Astrocyte (in vitro differentiated cells and primary cell): ENCODE measurements around the gene LATS2. TPM values are rescaled to one million over a fixed set of nuclear protein-coding genes. Genes with fewer than 3 reads are reported as not detected.
A peak's percentile ranks its signal among the peaks of the same experiment; 100 is the strongest.

Experiments used
- DNase-seq: peaks from one replicate; pipeline ENCODE4 v3.0.0-alpha.2; 2010; ENCODE audit warnings: low read depth
- FAIRE-seq: peaks from 2 replicates; lab custom pipeline; 2011; peaks lifted over from hg19 to GRCh38; lab: Jason Lieb, UNC
- H2AFZ ChIP-seq: 2 replicates; pipeline ENCODE4 v1.6.0; 2012; ENCODE audit warnings: low read depth, low read length, inconsistent platforms
- H3K27ac ChIP-seq: 2 replicates; pipeline ENCODE4 v1.5.1; 2011; ENCODE audit warnings: low read depth, low read length, inconsistent platforms
- H3K27me3 ChIP-seq: 2 replicates; pipeline ENCODE4 v1.6.0; 2011; ENCODE audit warnings: low read length, inconsistent platforms; ENCODE audit not compliant: insufficient read depth
- H3K36me3 ChIP-seq: 2 replicates; pipeline ENCODE4 v1.5.1; 2011; ENCODE audit warnings: low read length, inconsistent platforms; ENCODE audit not compliant: insufficient read depth
- H3K4me1 ChIP-seq: 2 replicates; pipeline ENCODE4 v1.5.1; 2011; ENCODE audit warnings: low read length, inconsistent platforms; ENCODE audit not compliant: insufficient read depth
- H3K4me2 ChIP-seq: 2 replicates; pipeline ENCODE4 v1.6.0; 2012; ENCODE audit warnings: low read length, inconsistent platforms
- H3K4me3 ChIP-seq: 2 replicates; pipeline ENCODE4 v1.5.1; 2011; ENCODE audit warnings: low read depth, mild to moderate bottlenecking, low read length, inconsistent platforms; ENCODE audit not compliant: insufficient read depth
- H3K79me2 ChIP-seq: 2 replicates; pipeline ENCODE4 v1.6.0; 2012; ENCODE audit warnings: mild to moderate bottlenecking, low read length, inconsistent platforms; ENCODE audit not compliant: insufficient read depth
- H3K9ac ChIP-seq: 2 replicates; pipeline ENCODE4 v1.6.0; 2012; ENCODE audit warnings: mild to moderate bottlenecking, low read length, inconsistent platforms
- H3K9me3 ChIP-seq: 2 replicates; pipeline ENCODE4 v1.5.1; 2012; ENCODE audit warnings: low read depth, mild to moderate bottlenecking, low read length, inconsistent platforms; ENCODE audit not compliant: insufficient read depth
- H4K20me1 ChIP-seq: 2 replicates; pipeline ENCODE4 v1.6.0; 2012; ENCODE audit warnings: low read length, inconsistent platforms; ENCODE audit not compliant: insufficient read depth
- H3K27ac Mint-ChIP-seq: one replicate; pipeline ENCODE4 v1.8.0; 2021; ENCODE audit warnings: mild to moderate bottlenecking, mixed read lengths; ENCODE audit not compliant: unreplicated experiment
- H3K27me3 Mint-ChIP-seq: one replicate; pipeline ENCODE4 v1.8.0; 2021; ENCODE audit warnings: low read depth, mixed read lengths; ENCODE audit not compliant: unreplicated experiment
- H3K36me3 Mint-ChIP-seq: one replicate; pipeline ENCODE4 v1.8.0; 2021; ENCODE audit warnings: low read depth, mixed read lengths; ENCODE audit not compliant: unreplicated experiment
- H3K4me1 Mint-ChIP-seq: one replicate; pipeline ENCODE4 v1.8.0; 2021; ENCODE audit warnings: low read depth, mixed read lengths; ENCODE audit not compliant: unreplicated experiment
- H3K4me3 Mint-ChIP-seq: one replicate; pipeline ENCODE4 v1.8.0; 2021; ENCODE audit warnings: mild to moderate bottlenecking, moderate library complexity, mixed read lengths; ENCODE audit not compliant: unreplicated experiment
- H3K9me3 Mint-ChIP-seq: one replicate; pipeline ENCODE4 v1.8.0; 2021; ENCODE audit warnings: mild to moderate bottlenecking, mixed read lengths; ENCODE audit not compliant: unreplicated experiment
- EZH2 ChIP-seq: IDR thresholded peaks from 2 replicates; pipeline ENCODE4 v1.6.1; 2012; ENCODE audit warnings: mild to moderate bottlenecking, low read length, inconsistent platforms; ENCODE audit not compliant: insufficient read depth
- total RNA-seq: library from RNA; stranded (reverse); gene quantifications from 2 replicates; pipeline ENCODE4 v1.2.1, GENCODE V29; 2021
- TF ChIP-seq, protein P1 (sequence below): IDR thresholded peaks from 2 replicates; pipeline ENCODE4 v1.5.1; 2011; ENCODE audit warnings: low read depth, mild to moderate bottlenecking, inconsistent platforms, low read length, moderate library complexity; ENCODE audit not compliant: insufficient read depth

LATS2 gene
- total RNA-seq, 1 donor from 2014 or later, result 46.7 TPM

DNA sequence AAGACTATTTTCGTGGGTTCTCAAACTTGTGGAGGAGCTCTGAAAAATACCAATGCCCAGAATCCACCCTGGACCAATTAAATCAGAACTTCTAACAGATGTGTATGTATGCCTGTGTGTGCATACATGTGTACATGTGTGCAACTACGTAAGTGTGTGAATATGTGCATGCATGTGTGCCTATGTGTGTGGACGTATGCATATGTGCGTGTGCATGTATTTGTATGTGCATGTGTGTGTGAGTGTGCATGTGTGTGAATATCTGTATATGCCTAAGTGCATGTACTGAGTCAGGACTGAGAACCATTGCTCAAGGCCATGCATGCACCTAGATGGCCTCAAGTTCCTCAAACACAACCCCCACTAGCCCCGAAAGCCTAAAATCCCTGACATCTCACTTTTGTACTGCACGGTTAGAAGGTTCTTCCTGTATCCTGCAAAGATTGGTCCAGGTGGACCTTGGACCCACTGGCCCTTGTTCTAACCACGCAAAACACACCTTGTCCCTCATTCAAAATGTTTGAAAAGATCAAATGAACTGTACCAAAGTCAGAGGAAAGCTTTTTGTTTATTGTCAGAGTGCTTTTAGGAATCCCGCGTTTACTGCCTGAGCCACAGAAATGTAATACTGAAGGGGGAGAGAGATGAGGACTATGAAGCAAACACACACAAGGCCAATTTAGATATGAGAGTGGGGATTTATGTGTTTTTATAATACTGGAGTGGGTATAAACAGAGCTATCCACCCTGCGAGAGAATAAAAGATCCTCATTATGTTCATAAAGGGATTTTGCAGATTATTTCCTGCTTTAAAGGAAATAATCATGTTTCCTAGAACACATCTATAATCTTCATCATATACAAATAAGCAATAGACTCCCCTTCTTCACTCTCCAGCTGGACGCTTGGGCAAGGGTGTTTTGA, 39.1 kb downstream of the LATS2 start:
- Histone ChIP-seq H3K27ac (no peak overlapping the region), H3K4me2 (no peak overlapping the region), H2AFZ (no peak overlapping the region), H3K9me3 (no peaks in the 10 kb centered on the region), H3K79me2 (peaks cover 87% of the 10 kb centered on the region), H3K9ac (no peak overlapping the region), H4K20me1 (peaks cover 69% of the 10 kb centered on the region), H3K4me1 (peaks cover 3% of the 10 kb centered on the region), H3K4me3 (no peak overlapping the region), H3K36me3 (no peaks in the 10 kb centered on the region), H3K27me3 (no peaks in the 10 kb centered on the region)
- DNase-seq, result no peak
- no peak for TF ChIP-seq EZH2
- Mint-ChIP-seq H3K27ac (no peak overlapping the region), H3K36me3 (peaks cover 7% of the 10 kb centered on the region), H3K4me3 (no peak overlapping the region), H3K27me3 (no peaks in the 10 kb centered on the region), H3K4me1 (peaks cover 8% of the 10 kb centered on the region), H3K9me3 (no peaks in the 10 kb centered on the region)
- FAIRE-seq, result no peak

DNA sequence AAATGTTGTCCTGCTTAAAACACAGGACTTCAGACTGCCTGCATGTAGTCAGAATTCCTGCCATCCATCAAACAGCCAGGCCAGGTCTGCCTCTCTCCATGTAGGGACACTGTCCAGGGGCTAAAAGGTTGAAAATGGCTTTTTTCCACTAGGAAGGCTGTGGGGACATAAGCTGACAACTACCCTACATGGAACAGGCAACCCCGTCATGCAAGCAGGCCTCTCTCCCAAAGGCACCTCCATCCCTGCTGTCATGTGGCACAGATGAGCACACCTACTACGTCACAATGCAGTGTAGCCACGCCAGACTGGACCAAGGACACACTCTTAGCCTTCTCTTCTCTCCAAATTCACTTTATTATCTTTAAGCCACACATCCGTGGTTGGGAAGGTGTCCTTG, 40.8 kb downstream of the LATS2 start:
- TF ChIP-seq, protein P1, sequence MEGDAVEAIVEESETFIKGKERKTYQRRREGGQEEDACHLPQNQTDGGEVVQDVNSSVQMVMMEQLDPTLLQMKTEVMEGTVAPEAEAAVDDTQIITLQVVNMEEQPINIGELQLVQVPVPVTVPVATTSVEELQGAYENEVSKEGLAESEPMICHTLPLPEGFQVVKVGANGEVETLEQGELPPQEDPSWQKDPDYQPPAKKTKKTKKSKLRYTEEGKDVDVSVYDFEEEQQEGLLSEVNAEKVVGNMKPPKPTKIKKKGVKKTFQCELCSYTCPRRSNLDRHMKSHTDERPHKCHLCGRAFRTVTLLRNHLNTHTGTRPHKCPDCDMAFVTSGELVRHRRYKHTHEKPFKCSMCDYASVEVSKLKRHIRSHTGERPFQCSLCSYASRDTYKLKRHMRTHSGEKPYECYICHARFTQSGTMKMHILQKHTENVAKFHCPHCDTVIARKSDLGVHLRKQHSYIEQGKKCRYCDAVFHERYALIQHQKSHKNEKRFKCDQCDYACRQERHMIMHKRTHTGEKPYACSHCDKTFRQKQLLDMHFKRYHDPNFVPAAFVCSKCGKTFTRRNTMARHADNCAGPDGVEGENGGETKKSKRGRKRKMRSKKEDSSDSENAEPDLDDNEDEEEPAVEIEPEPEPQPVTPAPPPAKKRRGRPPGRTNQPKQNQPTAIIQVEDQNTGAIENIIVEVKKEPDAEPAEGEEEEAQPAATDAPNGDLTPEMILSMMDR, result no peak
- TF ChIP-seq EZH2, result no peak
- no peaks in the 10 kb centered on the region for H3K27me3 Mint-ChIP-seq
- H3K9me3 Mint-ChIP-seq, result no peaks in the 10 kb centered on the region
- H3K27ac Mint-ChIP-seq, result no peak overlapping the region
- peaks cover 83% of the 10 kb centered on the region for H3K79me2 ChIP-seq
- H3K9ac ChIP-seq, result no peak overlapping the region
- peaks cover 20% of the 10 kb centered on the region for H3K4me1 Mint-ChIP-seq
- H3K36me3 Mint-ChIP-seq, result peaks cover 11% of the 10 kb centered on the region
- no peak overlapping the region for H3K4me2 ChIP-seq
- H3K9me3 ChIP-seq, result no peaks in the 10 kb centered on the region
- H3K27me3 ChIP-seq, result no peaks in the 10 kb centered on the region
- H3K4me1 ChIP-seq, result peaks cover 20% of the 10 kb centered on the region
- H3K27ac ChIP-seq, result no peak overlapping the region
- H3K4me3 Mint-ChIP-seq, result no peak overlapping the region
- H3K36me3 ChIP-seq, result no peaks in the 10 kb centered on the region
- H4K20me1 ChIP-seq, result peaks cover 62% of the 10 kb centered on the region
- no peak overlapping the region for H3K4me3 ChIP-seq
- DNase-seq, result no peak
- FAIRE-seq, result no peak
- H2AFZ ChIP-seq, result no peak overlapping the region

DNA sequence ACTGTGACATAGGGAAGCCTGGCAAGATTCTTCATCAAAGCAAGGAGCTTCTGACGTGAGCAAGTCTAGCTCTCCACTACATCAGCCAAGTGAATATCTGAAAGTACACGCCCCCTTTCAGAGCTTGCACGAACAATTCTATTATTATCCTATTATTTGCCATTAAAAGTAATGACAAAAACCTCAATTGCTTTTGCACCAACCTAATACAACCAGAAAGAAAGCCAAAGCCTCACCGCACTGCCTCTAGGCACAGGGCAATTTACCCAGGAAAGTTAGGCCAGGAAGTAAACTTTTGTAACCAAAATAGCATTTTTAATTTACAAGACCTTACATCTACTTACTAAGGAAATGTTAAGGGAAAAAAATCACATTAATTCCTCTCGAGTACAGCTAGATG, 41.2 kb downstream of the LATS2 start:
- peaks cover 60% of the 10 kb centered on the region for H4K20me1 ChIP-seq
- H3K27ac ChIP-seq, result no peak overlapping the region
- no peak for FAIRE-seq
- Mint-ChIP-seq H3K27me3 (no peaks in the 10 kb centered on the region), H3K4me1 (peaks cover 21% of the 10 kb centered on the region), H3K4me3 (no peak overlapping the region), H3K9me3 (no peaks in the 10 kb centered on the region), H3K27ac (peak overlapping the region; percentile 48), H3K36me3 (peaks cover 11% of the 10 kb centered on the region)
- H3K79me2 ChIP-seq, result peaks cover 82% of the 10 kb centered on the region
- H3K9me3 ChIP-seq, result no peaks in the 10 kb centered on the region
- DNase-seq, result no peak
- no peaks in the 10 kb centered on the region for H3K36me3 ChIP-seq
- H3K4me1 ChIP-seq, result peaks cover 24% of the 10 kb centered on the region
- no peak overlapping the region for H2AFZ ChIP-seq
- H3K9ac ChIP-seq, result no peak overlapping the region
- TF ChIP-seq EZH2, result no peak
- TF ChIP-seq, protein P1, result no peak
- no peak overlapping the region for H3K4me2 ChIP-seq
- no peak overlapping the region for H3K4me3 ChIP-seq
- H3K27me3 ChIP-seq, result no peaks in the 10 kb centered on the region
